HG02885 (cell line): Measurements from ENCODE around the gene ERVFRD-1.

Experiments used
- ATAC-seq: cut with Tn5 transposase; IDR thresholded peaks from one replicate; pipeline ENCODE4 v1.9.1; 2021; ENCODE audit warnings: mild to moderate bottlenecking; ENCODE audit not compliant: unreplicated experiment, poor library complexity

The ERVFRD-1 gene, protein sequence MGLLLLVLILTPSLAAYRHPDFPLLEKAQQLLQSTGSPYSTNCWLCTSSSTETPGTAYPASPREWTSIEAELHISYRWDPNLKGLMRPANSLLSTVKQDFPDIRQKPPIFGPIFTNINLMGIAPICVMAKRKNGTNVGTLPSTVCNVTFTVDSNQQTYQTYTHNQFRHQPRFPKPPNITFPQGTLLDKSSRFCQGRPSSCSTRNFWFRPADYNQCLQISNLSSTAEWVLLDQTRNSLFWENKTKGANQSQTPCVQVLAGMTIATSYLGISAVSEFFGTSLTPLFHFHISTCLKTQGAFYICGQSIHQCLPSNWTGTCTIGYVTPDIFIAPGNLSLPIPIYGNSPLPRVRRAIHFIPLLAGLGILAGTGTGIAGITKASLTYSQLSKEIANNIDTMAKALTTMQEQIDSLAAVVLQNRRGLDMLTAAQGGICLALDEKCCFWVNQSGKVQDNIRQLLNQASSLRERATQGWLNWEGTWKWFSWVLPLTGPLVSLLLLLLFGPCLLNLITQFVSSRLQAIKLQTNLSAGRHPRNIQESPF

DNA sequence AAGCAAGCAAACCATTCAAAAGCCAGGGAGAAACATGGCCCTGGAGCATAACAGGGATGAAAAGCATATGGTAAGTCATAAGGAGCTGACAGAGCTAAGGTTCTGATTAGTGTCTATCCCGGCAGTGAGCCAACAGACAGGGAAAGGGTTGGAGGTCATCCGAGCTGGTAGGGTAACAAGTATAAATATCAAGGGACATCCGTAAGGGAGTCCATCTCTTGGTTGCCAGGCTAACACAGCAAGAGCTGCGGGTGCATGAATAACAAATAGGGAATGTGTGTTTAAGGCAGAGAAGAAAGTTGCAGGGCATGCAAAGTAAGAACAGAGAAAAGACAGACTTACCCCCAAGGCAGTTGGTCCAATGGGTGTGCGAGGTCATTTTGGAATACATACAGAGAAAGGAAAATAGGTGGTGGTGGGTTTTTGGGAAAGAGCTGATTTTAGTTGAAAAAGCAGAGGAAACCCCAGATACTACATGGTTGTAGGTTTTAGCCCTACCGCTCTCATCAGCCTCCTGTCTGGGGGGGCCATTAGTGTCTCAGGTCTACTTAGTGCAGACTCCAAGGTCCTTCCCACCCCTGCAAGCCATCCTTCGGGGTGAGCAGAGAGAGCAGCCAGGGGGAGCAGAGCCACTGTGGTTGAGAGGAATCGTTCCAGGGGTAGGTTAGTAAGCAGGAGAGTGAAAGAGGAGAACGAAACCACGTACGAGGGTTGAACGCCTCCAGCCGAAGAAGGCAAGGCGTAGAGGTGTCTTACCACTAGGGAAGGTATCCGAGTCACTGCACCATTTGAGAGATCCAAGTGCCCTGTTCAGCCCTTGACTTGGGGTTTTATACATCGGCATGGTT lies at the start of gene ERVFRD-1:
Gene ERVFRD-1 (minus strand): TSS at position 805 of the 848 bp plus-strand sequence. CDS start 6,415 bp downstream, outside the sequence.
- ATAC-seq, result no peak

DNA sequence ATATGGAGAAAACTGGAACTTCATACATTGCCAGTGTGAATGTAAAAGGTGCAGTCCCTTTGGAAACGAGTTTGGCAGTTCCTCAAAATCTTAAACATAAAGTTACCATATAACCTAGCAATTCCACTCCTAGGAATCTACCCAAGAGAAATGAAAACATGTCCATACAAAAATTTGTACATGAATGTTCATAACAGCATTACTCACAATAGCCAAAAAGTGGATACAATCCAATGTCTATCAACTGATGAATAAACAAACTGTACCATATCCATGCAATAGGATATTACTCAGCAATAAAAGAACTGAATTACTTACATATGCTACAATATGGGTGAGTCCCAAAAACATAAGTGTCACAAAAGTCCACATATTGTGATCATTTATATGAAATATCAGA lies 48.7 kb upstream of the ERVFRD-1 start:
- no peak for ATAC-seq

DNA sequence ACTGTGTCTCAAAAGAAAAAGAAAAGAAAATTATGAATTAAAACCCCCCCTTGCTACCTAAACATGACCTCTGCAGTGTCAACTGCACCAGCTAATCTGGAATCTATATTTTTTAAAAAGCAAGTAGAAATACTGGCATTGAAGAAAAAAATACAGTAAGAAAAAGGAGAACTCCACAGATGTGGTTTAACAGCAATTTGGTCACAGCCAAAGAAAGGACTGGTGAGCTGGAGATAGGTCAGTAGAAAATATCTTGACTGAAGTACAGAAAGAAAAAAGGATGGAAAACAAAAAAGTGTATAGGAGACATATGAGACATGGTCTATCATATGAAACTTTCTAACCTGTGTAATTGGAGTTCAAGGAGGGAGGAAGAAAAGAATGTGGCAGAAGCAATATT lies 44.1 kb upstream of the ERVFRD-1 start:
- ATAC-seq, result no peak

DNA sequence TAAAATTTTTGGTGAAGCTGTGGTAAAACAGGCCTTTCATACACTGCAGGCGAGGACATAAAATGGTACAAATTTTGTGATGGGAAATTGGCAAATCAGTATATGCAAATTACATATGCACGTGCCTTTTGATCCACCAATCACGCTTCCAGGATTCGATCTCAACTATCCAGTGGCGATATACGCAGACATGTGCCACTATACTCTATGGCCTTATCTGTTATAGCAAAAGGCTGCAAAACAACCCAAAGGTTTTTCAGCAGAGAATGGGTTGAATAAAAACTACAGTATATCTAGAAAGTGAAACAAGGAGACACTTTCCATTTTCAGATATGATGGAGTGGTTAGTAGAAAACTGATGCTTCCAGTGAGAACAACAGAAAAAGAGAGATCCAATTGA lies 41.9 kb upstream of the ERVFRD-1 start:
- ATAC-seq, result no peak

DNA sequence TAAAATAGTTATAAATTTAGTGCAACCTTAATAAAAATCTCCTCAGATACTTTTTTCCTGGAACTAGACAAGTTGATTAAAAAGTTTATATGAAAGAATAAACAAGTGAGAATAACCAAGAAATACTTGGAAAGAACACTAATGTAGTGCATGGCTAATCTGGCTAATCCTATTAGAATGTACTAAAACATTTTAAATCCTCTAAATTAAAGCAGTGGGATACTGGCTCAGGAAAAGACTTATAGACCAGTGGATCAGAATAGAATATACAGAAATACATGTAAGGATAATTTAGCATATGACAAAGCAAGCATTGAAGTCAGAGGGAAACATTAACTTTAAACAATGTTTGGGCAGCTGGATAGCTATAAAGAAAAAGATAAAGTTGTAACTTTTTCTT lies 41.1 kb upstream of the ERVFRD-1 start:
- no peak for ATAC-seq

DNA sequence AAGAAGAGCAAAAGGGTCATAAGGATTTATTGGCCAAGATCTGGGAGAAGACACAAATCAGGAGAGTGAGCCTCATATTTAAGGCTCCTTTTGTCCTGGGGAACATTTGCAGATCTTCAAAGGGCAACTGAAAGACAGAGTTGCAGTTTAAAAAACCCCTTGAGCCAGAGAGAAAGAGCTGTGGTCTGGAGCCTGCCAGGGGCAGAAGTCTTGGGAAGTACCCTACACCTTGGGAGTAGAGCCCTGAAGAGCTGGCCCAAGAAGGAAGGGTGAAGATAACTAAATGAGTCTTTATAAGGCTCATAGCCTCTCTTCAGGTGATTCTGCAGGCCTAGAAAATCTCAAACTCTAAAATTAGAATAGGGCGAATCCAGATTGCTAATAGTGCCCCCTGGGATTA lies 40.0 kb upstream of the ERVFRD-1 start:
- ATAC-seq, result no peak

DNA sequence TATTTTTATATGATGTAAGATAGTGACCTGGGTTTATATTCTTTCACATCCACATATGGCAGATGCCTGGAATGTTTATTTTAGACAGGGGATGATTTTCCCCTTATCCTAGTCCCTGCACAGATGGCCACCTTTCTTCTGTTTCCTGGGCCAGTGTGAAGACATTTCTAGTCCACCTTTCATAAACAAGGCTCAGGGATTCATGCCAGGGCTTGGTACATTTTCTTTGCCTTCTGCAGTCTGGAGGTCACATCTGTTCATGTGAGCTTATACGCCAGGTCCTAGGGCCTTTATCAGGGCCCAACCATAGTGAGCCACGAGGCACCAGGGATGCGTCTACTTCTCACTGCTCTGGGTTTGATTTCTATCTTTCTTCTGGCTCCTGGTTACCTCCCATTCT lies 38.0 kb upstream of the ERVFRD-1 start:
- ATAC-seq, result no peak

DNA sequence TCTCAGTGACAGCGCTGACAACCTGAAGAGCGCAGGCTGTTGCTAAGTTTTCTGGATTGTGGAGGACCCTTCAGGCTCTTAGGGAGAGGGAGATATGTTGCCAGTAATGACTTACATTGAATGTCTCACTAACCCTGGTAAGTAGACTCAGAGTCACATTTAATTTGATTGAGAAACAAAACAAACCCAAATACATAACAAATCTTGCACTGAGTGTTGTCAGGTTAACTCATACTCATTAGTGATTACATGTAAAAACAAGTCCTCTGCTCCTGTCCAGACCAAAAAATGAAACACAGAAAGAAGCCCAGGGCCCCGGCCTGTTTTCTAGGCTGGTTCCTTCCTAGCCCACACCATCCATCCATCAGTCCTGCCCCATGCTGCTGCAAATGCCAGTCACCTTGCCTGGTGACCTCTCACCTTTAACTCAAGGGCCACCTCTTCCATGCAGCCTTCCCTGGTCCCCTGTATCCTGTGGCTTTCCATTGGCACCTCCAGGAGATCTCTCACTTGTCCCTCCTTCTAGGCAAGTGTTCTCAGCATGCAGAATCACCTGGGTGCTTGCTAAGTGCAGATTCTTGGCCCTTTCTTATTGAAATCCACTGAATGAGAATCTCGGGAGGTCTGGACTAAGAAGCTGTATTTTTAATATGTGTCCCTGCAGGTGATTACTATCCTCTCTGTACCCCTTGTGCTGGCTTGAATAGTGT lies 34.7 kb upstream of the ERVFRD-1 start:
- ATAC-seq, result no peak

DNA sequence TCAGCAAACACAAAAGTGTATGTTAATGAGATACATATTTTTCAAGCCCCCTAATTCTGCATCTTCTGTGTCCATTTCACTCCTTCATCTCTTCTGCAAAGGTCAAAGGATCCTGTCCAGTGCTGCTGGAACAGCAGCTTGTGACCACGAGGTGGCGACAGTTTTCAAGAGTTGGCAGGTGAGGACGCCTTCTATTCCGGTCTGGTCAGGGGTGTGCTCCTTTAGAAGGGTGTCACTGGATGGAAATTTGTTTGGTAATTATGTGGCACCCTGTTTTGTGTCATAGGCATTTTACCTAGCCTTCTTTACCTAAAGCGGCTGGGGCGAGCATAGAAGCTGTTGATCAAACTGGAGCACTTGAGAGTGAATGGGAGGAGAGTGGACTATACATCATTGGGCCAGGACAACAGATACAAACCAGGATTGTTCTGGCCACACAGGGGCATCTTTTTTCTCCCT lies 32.9 kb upstream of the ERVFRD-1 start:
- ATAC-seq, result peak; percentile 88

DNA sequence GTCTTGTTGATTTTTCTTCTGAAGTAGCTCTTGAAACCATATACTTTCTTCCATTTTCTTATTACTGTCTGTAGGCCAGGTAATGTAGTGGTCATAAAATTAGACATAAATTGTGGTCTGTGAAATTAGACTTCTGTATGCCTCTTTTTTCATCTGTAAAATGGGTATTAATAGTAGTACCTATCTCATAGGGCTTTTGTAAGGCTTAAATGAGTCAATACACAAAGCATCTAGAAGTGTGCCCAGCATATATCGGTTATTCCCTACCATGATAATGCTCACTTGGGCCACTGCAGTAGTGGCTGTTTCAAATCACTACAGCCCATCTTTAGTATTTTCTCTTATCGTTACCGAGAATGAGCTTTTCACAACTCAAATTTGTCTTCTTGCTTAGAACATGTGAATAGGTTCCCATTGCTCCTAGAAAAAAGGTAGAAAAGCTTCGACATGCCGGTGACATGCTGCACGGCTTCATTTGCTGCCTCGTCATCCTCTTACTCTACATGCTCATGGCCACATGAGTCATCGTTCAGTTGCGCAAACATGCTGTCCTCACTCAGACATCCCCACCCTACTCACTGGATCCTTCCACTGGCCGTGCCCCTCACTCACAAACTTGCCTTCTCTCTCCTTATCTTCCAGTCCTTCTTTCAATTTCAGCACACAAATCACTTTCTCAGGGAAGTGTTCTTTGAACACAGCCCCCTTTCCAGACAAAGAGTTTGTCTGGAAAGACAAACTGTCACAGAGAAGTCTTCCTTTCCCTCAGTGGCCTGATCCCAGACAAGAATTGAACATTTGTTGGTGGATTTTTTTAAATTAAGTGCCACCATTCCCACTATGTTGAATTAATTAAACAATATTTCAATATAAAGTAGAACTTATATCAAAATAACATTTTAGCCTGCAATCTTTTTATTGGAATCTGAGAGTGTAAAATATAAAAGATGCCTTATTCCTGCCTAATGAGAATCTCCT lies 32.2 kb upstream of the ERVFRD-1 start:
- no peak for ATAC-seq

DNA sequence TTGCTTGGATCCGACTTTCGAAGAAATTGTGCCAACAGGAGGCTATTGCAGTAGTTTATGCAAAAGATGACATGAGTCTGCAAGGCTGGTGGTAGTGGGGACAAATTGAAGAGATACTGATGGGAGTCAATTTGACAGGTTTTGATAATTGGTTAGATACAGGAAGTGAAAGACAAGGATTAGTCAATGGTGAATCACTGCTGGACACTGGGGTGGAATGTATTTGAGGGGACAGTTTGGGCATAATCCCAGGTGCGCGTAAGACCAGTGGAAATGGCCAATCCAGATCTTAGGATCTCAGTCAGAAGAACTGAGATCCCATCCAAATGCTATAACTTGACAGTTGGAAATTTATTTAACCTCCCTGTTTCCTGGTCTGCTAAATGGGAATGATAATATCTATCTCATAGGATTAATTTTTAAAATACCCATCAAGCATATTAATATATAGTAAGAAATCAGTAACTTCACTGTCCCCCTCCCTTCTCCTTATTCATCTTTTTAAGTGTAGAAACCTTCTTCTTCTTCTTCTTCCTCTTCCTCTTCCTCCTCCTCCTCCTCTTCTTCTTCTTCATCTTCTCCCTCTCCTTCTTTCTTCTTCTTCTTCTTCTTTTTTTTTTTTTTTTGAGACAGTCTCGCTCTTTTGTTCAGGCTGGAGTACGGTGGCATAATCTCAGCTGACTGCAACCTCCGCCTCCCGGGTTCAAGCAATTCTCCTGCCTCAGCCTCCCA lies 30.9 kb upstream of the ERVFRD-1 start:
- no peak for ATAC-seq

DNA sequence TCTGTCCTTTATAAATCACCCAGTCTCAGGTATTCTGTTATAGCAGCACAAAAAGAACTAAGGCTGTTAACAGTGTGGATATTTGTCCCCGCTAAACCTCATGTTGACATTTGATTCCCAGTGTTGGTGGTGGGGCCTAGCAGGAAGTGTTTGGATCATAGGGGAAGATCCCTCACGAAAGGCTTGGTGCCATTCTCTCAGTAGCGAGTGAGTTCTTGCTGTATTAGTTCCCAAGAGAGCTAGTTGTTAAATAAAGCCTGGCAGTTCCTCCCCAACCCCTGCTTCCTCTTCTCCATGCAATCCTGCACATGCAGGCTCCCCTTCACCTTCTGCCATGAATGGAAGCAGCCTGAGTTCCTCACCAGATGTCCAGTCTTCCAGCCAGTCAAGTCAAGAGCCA lies 29.8 kb upstream of the ERVFRD-1 start:
- no peak for ATAC-seq

DNA sequence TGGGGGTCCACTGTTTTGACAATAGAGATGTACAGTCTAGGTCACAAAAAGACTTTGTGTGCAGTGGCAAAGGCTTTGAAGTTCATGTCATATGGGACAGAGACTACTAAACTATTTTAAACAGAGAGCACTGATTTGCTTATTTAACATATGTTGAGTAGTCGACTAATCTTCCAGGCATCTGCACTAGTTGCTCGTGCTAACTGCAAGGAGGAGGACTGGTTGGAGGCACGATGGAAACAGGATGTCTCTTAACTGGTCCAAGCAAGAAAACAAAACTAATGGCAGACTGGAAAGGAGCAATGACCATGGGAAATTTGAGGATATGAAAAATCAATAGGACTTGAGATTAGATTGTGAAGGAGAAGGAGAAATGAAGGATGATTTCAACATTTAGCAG lies 28.5 kb upstream of the ERVFRD-1 start:
- ATAC-seq, result no peak

DNA sequence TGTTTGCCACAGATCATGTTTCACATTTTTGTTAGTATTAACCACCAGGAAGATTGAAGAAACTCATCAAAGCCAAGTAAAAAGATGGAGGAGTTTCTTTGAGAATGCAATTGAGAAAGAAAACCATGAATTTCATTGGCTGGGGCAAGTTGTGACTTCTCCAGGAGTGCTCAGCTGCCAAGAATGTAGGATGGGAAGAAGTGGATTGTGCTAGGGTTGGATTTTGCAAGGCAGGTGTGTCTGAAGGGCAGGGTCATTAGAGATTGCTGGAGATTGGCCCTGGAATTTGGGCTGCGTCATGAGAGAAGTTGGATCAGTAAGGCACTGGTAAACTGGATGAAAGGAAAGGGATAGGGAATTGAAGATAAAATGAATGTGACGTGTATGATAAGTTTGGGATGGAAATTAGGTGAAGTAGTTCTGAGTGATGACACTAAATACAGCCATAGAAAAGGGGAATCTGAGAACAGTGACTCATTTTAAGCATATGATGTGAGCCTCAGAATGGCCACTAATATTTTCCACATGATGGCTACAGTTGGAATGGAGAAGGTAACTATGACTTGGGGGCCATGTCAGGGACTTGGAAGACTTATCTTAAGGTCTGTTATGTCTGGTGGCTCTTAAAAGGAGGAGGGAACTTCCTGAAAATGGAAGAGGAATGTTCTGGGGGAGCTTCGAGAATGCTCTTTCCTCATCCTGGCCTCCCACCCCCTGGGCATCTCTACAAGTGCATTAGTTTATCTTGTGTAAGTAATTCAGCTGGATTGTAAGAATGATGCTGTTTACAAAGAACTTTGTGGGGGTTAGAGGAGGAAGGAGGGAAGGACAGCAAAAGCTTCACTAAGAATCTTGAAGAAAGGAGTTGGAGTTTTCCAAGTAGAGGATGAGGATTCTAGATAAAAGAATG lies 27.8 kb upstream of the ERVFRD-1 start:
- ATAC-seq, result peak; percentile 83

DNA sequence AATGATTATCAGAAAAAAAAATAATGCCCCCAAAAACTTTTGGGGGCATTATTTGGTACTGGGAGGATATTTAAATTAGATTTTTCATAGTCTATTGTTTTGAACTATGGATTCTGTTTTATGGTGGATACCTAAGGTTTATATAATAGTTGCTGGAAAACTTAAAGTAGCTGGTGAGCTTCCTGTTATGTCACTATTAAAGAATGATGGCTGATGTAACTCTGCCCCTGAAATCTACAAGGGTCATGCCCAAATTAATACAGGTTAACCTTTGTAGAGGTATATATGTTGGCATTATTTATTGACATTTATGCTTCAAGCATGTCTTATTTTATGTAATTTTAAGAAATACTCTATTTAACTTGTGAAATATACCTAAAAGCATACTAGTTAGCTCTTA lies 25.3 kb upstream of the ERVFRD-1 start:
- no peak for ATAC-seq

DNA sequence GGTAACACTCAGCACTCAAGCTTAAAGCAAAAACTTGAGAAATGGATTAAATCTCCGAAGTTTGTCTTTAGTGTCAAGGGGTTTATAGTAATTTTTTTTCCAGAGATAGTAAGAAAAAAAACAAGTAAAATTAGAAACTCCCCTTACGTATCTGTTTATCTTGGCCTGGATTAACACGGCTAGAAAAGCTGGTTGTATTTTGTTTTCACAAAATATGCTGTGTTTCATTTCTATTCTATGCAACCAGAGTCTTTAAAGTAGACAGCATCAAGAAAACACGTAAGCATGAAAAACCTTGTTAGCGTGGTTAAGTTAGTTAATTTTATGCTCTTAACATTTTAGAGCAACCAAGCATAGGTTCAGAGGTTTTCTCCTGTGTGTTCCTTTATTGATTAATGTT lies 21.8 kb upstream of the ERVFRD-1 start:
- no peak for ATAC-seq

DNA sequence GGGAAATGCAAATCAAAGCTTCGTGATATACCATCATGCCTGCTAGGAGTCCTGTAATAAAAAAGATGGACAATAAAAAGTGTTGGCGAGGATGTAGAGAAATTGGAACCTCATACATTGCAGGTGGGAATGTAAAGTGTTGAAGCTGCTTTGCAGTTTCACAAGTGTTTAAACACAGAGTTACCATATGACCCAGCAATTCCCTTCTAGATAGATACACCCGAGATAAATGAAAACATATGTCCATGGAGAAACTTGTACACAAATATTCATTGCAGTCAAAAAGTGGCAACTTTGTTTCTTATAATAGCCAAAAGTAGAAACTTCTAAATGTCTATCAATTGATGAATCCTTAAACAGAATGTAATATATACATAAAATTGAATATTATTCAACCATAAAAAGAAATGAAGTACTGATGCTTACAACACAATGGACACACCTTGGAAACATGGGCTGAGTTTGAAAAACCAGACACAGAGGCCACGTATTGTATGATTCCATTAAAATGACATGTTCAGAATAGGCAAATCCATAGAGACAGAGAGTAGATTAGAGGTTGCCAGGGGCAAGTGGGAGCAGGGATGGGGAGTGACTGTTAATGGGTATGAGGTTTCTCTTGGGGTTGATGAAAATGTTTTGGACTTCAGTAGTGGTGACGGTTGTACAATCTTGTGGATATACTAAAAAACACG lies 20.8 kb upstream of the ERVFRD-1 start:
- ATAC-seq, result no peak
